Neural cell (in vitro differentiated cells): ENCODE data around the gene SFXN4. TPM values are rescaled to one million over a fixed set of nuclear protein-coding genes. Genes with fewer than 3 reads are reported as not detected.

Experiments used
- H2AFZ ChIP-seq: fragments of 200-600, 300-800 bp; sonication (generic), shearing (Covaris generic); 2 replicates; pipeline ENCODE4 v1.6.0; 2014; ENCODE audit warnings: low read depth, mild to moderate bottlenecking, antibody characterized with exemption, low read length, moderate library complexity
- H3F3A ChIP-seq: fragments of 200-600 bp; shearing (Covaris generic); 2 replicates; pipeline ENCODE4 v1.6.1; 2016; ENCODE audit warnings: mild to moderate bottlenecking, moderate library complexity, mixed read lengths, antibody characterized with exemption, low read length; ENCODE audit not compliant: insufficient read depth, poor library complexity, severe bottlenecking
- H3K27ac ChIP-seq: fragments of 200-600, 300-800 bp; sonication (generic), shearing (Covaris generic); 2 replicates; pipeline ENCODE4 v1.5.1; 2014; ENCODE audit warnings: mild to moderate bottlenecking, low read length, moderate library complexity
- H3K27me3 ChIP-seq: fragments of 300-800, 200-600 bp; sonication (generic), shearing (Covaris generic); 2 replicates; pipeline ENCODE4 v1.6.0; 2014; ENCODE audit warnings: mild to moderate bottlenecking, low read depth, low read length, moderate library complexity; ENCODE audit not compliant: insufficient read depth
- H3K36me3 ChIP-seq: fragments of 300-800, 200-600 bp; sonication (generic), shearing (Covaris generic); 2 replicates; pipeline ENCODE4 v1.5.1; 2014; ENCODE audit warnings: mild to moderate bottlenecking, antibody characterized with exemption, low read length, moderate library complexity; ENCODE audit not compliant: insufficient read depth
- H3K4me2 ChIP-seq: fragments of 300-800, 200-600 bp; sonication (generic), shearing (Covaris generic); 2 replicates; pipeline ENCODE4 v1.6.0; 2014; ENCODE audit warnings: mild to moderate bottlenecking, low read length
- H3K4me3 ChIP-seq: fragments of 300-800, 200-600 bp; sonication (generic), shearing (Covaris generic); 2 replicates; pipeline ENCODE4 v1.5.1; 2014; ENCODE audit warnings: mild to moderate bottlenecking, low read length, moderate library complexity
- H3K79me2 ChIP-seq: fragments of 200-600 bp; shearing (Covaris generic); replicated peaks from 2 replicates; pipeline ENCODE4 v1.6.0; 2014; ENCODE audit warnings: mild to moderate bottlenecking, low read length, moderate library complexity; ENCODE audit not compliant: insufficient read depth
- H3K9ac ChIP-seq: fragments of 300-800, 200-600 bp; sonication (generic), shearing (Covaris generic); 2 replicates; pipeline ENCODE4 v1.6.1; 2016; ENCODE audit warnings: mild to moderate bottlenecking, low read length, mixed read lengths
- H3K9me2 ChIP-seq: fragments of 200-600 bp; shearing (Covaris generic); 2 replicates; pipeline ENCODE4 v1.6.1; 2016; ENCODE audit warnings: mild to moderate bottlenecking, low read length, mixed read lengths; ENCODE audit not compliant: insufficient read depth
- H3K9me3 ChIP-seq: fragments of 200-600, 300-800 bp; sonication (generic), shearing (Covaris generic); 2 replicates; pipeline ENCODE4 v1.6.1; 2016; ENCODE audit warnings: mild to moderate bottlenecking, mixed run types, low read length, moderate library complexity, mixed read lengths
- H4K20me1 ChIP-seq: fragments of 200-600 bp; shearing (Covaris generic); 2 replicates; pipeline ENCODE4 v1.6.1; 2016; ENCODE audit warnings: mild to moderate bottlenecking, mixed run types; ENCODE audit not compliant: insufficient read depth
- EP300 ChIP-seq: fragments of 450-650 bp; conservative IDR thresholded peaks from 2 replicates; pipeline ENCODE4 v1.6.1; 2014; ENCODE audit warnings: antibody characterized with exemption, mild to moderate bottlenecking, moderate library complexity; ENCODE audit not compliant: poor library complexity, severe bottlenecking
- EZH2 ChIP-seq: fragments of 200-600, 300-800 bp; shearing (Covaris generic), sonication (generic); IDR thresholded peaks from 2 replicates; pipeline ENCODE4 v1.6.1; 2014; ENCODE audit warnings: antibody characterized with exemption, low read length, borderline replicate concordance, mild to moderate bottlenecking; ENCODE audit not compliant: insufficient read depth, poor library complexity, severe bottlenecking
- MXI1 ChIP-seq: fragments of 450-650 bp; conservative IDR thresholded peaks from 2 replicates; pipeline ENCODE4 v1.6.1; 2014; ENCODE audit warnings: antibody characterized with exemption, mild to moderate bottlenecking; ENCODE audit not compliant: poor library complexity, severe bottlenecking
- POLR2AphosphoS5 ChIP-seq: IDR thresholded peaks from 2 replicates; pipeline ENCODE4 v1.6.1; 2012
- RAD21 ChIP-seq: fragments of 450-650 bp; conservative IDR thresholded peaks from 2 replicates; pipeline ENCODE4 v1.6.1; 2014; ENCODE audit warnings: antibody characterized with exemption, mild to moderate bottlenecking, moderate library complexity
- SMC3 ChIP-seq: fragments of 450-650 bp; conservative IDR thresholded peaks from 2 replicates; pipeline ENCODE4 v1.6.1; 2014; ENCODE audit warnings: antibody characterized with exemption, mild to moderate bottlenecking, moderate library complexity; ENCODE audit not compliant: poor library complexity
- TAF1 ChIP-seq: IDR thresholded peaks from 2 replicates; pipeline ENCODE4 v1.6.1; 2012; ENCODE audit warnings: low read depth
- polyA plus RNA-seq: library from polyadenylated mRNA; depleted of rRNA; stranded (reverse); fragments of >200 nt; gene quantifications from 2 replicates; pipeline ENCODE4 v1.2.3, GENCODE V29; 2014
- TF ChIP-seq, protein P1 (sequence below): IDR thresholded peaks from 2 replicates; pipeline ENCODE4 v1.6.1; 2012; ENCODE audit warnings: borderline replicate concordance
- TF ChIP-seq, protein P2 (sequence below): fragments of 450-650 bp; IDR thresholded peaks from 2 replicates; pipeline ENCODE4 v1.5.1; 2014; ENCODE audit warnings: antibody characterized with exemption, mild to moderate bottlenecking, moderate library complexity; ENCODE audit not compliant: poor library complexity, severe bottlenecking

The SFXN4 gene
- polyA plus RNA-seq, 1 donor from 2014 or later: 23.7 TPM

DNA sequence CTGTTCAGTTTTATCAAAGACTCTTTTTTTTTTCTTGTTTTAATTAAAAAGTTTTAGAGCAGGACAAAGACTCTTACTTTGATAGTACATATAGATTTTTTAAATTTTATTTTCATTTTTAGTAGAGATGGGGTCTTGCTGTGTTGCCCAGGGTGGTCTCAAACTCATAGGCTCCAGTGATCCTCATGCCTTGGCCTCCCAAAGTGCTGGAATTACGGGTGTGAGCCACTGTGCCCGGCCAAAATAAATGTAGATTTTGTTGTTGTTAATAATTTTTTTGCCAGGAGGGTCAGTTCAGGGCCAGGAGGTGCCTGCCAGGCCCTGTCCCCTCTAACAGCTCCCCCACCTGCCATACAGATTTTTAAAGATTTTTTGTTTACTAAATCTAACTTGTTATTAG is 44.6 kb downstream of the SFXN4 start:
- no peak for TF ChIP-seq SMC3
- TF ChIP-seq POLR2AphosphoS5: no peak
- TF ChIP-seq, protein P1, sequence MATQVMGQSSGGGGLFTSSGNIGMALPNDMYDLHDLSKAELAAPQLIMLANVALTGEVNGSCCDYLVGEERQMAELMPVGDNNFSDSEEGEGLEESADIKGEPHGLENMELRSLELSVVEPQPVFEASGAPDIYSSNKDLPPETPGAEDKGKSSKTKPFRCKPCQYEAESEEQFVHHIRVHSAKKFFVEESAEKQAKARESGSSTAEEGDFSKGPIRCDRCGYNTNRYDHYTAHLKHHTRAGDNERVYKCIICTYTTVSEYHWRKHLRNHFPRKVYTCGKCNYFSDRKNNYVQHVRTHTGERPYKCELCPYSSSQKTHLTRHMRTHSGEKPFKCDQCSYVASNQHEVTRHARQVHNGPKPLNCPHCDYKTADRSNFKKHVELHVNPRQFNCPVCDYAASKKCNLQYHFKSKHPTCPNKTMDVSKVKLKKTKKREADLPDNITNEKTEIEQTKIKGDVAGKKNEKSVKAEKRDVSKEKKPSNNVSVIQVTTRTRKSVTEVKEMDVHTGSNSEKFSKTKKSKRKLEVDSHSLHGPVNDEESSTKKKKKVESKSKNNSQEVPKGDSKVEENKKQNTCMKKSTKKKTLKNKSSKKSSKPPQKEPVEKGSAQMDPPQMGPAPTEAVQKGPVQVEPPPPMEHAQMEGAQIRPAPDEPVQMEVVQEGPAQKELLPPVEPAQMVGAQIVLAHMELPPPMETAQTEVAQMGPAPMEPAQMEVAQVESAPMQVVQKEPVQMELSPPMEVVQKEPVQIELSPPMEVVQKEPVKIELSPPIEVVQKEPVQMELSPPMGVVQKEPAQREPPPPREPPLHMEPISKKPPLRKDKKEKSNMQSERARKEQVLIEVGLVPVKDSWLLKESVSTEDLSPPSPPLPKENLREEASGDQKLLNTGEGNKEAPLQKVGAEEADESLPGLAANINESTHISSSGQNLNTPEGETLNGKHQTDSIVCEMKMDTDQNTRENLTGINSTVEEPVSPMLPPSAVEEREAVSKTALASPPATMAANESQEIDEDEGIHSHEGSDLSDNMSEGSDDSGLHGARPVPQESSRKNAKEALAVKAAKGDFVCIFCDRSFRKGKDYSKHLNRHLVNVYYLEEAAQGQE: no peak
- no peak for TF ChIP-seq RAD21
- no peak for TF ChIP-seq EP300
- no peak for TF ChIP-seq TAF1
- no peak for TF ChIP-seq EZH2
- TF ChIP-seq MXI1: no peak
- TF ChIP-seq, protein P2, sequence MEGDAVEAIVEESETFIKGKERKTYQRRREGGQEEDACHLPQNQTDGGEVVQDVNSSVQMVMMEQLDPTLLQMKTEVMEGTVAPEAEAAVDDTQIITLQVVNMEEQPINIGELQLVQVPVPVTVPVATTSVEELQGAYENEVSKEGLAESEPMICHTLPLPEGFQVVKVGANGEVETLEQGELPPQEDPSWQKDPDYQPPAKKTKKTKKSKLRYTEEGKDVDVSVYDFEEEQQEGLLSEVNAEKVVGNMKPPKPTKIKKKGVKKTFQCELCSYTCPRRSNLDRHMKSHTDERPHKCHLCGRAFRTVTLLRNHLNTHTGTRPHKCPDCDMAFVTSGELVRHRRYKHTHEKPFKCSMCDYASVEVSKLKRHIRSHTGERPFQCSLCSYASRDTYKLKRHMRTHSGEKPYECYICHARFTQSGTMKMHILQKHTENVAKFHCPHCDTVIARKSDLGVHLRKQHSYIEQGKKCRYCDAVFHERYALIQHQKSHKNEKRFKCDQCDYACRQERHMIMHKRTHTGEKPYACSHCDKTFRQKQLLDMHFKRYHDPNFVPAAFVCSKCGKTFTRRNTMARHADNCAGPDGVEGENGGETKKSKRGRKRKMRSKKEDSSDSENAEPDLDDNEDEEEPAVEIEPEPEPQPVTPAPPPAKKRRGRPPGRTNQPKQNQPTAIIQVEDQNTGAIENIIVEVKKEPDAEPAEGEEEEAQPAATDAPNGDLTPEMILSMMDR: no peak
- Histone ChIP-seq H3K9me3 (no peaks in the 10 kb centered on the region), H3K9me2 (no peaks in the 10 kb centered on the region), H3K79me2 (no peaks in the 10 kb centered on the region), H2AFZ (no peak overlapping the region), H3K27ac (no peak overlapping the region), H3K4me3 (no peak overlapping the region), H4K20me1 (no peaks in the 10 kb centered on the region), H3K4me2 (no peak overlapping the region), H3K27me3 (no peaks in the 10 kb centered on the region), H3K9ac (no peak overlapping the region), H3F3A (no peaks in the 10 kb centered on the region), H3K36me3 (peaks cover 5% of the 10 kb centered on the region)

DNA sequence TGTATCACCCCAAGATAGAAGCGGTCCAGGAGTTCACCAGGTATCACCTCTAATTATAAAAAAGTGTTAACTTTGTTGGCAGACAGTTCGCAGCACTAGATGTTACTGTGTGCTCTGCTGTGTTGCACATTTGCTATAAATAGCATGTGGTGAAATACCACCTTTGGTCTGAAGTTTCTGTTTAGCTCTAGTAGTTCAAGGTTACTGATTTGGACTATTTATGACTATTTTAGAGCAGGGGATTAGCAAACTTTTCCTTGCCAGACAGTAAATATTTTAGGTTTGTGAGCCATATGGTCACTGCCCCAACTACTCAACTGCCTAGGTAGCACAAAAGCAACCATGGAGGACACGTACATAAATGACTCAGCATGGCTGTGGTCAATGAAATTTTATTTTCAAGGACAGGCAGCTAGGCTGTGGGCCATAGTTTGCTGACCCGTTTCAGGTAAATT is 45.1 kb downstream of the SFXN4 start:
- Histone ChIP-seq H3K27me3 (no peaks in the 10 kb centered on the region), H3K4me3 (no peak overlapping the region), H3K9me3 (no peaks in the 10 kb centered on the region), H3K36me3 (peaks cover 5% of the 10 kb centered on the region), H3F3A (no peaks in the 10 kb centered on the region), H3K9me2 (no peaks in the 10 kb centered on the region), H3K4me2 (no peak overlapping the region), H3K9ac (no peak overlapping the region), H4K20me1 (no peaks in the 10 kb centered on the region), H3K79me2 (no peaks in the 10 kb centered on the region), H2AFZ (no peak overlapping the region), H3K27ac (no peak overlapping the region)
- TF ChIP-seq SMC3: no peak
- no peak for TF ChIP-seq EZH2

DNA sequence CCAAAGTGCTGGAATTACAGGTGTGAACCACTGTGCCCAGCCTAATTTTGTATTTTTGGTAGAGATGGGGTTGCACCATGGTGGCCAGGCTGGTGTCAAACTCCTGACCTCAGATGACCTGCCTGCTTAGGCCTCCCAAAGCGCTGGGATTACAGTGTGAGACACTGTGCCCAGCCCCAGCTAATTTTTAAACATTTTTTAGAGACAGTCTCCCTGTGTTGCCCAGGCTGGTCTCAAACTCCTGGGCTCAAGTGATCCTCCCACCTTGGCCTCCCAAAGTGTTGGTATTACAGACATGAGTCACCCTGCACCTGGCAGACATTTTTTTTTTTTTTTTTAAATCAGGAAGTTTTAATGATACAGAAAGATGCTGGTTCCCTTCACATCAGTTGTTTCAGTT is 46.1 kb downstream of the SFXN4 start:
- Histone ChIP-seq H3K79me2 (no peaks in the 10 kb centered on the region), H3K27me3 (no peaks in the 10 kb centered on the region), H3K9ac (no peak overlapping the region), H4K20me1 (no peaks in the 10 kb centered on the region), H3K4me3 (no peak overlapping the region), H2AFZ (no peak overlapping the region), H3K9me3 (no peaks in the 10 kb centered on the region), H3K9me2 (no peaks in the 10 kb centered on the region), H3F3A (no peaks in the 10 kb centered on the region), H3K36me3 (peaks cover 5% of the 10 kb centered on the region), H3K4me2 (no peak overlapping the region), H3K27ac (no peak overlapping the region)
- TF ChIP-seq EP300 (no peak), RAD21 (no peak), EZH2 (no peak), POLR2AphosphoS5 (no peak), SMC3 (no peak), MXI1 (no peak), TAF1 (no peak)
- TF ChIP-seq, protein P2: no peak
- TF ChIP-seq, protein P1: no peak
